Measurements from ENCODE around the gene SLC8A3. TPM values are rescaled to one million over a fixed set of nuclear protein-coding genes. Genes with fewer than 3 reads are reported as not detected.

SLC8A3 gene
- total RNA-seq, 4 donors from 2014 or later = 0.49 to 1.5 (median 0.92) TPM

GRCh38 chr14:70077005-70077404, 111.7 kb downstream of the SLC8A3 start:
- Histone ChIP-seq H3K27me3 (peaks cover 29% of the 10 kb centered on the region), H3K4me1 (no peaks in the 10 kb centered on the region), H3K36me3 (no peaks in the 10 kb centered on the region), H3K27ac (no peak overlapping the region), H3K4me3 (no peak overlapping the region), H3K9me3 (no peaks in the 10 kb centered on the region)
- 81% methylated on average over 3 of the region's 3 CpGs for WGBS, 2 donors (ENCODE audit: low coverage in 1 of 2)
- no peak for ATAC-seq
- TF ChIP-seq POLR2A (IDR thresholded peaks at IDR 0.05) (no peak), POLR2AphosphoS5 (IDR thresholded peaks at IDR 0.05) (no peak), EP300 (IDR thresholded peaks at IDR 0.05) (no peak)
- TF ChIP-seq, protein P1, sequence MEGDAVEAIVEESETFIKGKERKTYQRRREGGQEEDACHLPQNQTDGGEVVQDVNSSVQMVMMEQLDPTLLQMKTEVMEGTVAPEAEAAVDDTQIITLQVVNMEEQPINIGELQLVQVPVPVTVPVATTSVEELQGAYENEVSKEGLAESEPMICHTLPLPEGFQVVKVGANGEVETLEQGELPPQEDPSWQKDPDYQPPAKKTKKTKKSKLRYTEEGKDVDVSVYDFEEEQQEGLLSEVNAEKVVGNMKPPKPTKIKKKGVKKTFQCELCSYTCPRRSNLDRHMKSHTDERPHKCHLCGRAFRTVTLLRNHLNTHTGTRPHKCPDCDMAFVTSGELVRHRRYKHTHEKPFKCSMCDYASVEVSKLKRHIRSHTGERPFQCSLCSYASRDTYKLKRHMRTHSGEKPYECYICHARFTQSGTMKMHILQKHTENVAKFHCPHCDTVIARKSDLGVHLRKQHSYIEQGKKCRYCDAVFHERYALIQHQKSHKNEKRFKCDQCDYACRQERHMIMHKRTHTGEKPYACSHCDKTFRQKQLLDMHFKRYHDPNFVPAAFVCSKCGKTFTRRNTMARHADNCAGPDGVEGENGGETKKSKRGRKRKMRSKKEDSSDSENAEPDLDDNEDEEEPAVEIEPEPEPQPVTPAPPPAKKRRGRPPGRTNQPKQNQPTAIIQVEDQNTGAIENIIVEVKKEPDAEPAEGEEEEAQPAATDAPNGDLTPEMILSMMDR (IDR thresholded peaks at IDR 0.05) = no peak

DNA sequence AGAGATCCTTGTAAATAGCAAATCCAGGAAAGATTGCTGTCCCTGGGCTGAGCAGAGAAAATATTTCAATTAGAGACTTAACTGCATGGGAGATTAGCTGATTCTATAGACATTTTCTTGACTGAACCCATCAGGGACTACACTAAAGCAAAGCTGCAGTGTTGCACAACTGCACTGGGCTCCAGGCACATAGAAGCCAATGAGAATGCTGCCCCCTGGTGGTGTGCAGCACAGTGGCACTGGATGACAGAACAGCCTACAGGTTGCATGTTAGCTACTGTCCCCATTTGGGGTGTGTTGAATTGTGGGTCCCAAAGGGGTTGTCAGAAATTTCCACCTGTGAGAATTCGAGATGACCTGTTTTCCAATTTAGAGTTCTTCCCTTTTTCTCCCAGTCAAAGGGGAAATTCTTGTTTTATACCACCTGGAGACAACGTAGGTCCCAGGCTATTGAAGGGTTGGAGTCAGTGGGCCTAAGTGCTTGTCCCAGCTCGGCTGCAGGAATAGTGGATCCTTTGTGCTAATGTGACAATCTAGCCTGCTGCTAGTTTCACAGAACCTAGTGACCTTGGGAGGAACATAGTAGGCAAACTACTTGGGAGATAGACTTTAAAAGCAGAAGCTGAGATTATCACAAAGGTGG, 114.7 kb downstream of the SLC8A3 start:
- peaks cover under 1% of the 10 kb centered on the region for H3K27me3 ChIP-seq
- no peak for ATAC-seq
- TF ChIP-seq, protein P1 (IDR thresholded peaks at IDR 0.05) = peak in 3 of 4 experiments; percentile 25 to 61 (median 39)
- TF ChIP-seq POLR2A (IDR thresholded peaks at IDR 0.05) = no peak
- no peak for TF ChIP-seq EP300 (IDR thresholded peaks at IDR 0.05)
- no peak for TF ChIP-seq POLR2AphosphoS5 (IDR thresholded peaks at IDR 0.05)
- no peak overlapping the region for H3K27ac ChIP-seq
- no peaks in the 10 kb centered on the region for H3K36me3 ChIP-seq
- H3K4me3 ChIP-seq = no peak overlapping the region
- no peaks in the 10 kb centered on the region for H3K9me3 ChIP-seq
- no peaks in the 10 kb centered on the region for H3K4me1 ChIP-seq
- WGBS, 2 donors (ENCODE audit: low coverage in 1 of 2) = 47% methylated on average over 2 of the region's 3 CpGs; no CpG with 5 or more reads in 1 of the 2 donors

DNA sequence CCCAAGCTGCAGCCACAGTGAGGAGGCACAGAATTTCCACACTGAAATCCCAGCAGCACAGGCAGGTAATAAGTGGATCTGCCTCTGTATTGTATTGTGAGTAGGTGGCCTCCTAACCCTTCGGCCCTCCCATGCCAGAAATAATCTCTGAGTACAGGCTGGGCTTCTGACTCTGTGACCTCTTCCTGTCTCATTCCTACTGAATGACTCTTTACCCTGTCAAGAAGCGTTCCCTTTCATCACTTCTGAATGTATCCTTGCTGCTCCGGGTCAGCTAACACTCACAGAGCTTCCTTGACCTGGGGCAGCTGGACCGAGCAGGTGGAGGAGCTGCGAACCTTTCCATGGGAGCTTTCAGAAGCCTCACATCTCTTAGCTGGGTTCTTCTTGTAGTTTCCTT, 119.6 kb downstream of the SLC8A3 start:
- ATAC-seq = no peak
- H3K4me1 ChIP-seq = no peaks in the 10 kb centered on the region
- no peaks in the 10 kb centered on the region for H3K36me3 ChIP-seq
- peaks cover 5% of the 10 kb centered on the region for H3K27me3 ChIP-seq
- no peaks in the 10 kb centered on the region for H3K9me3 ChIP-seq
- 21 to 46% methylated on average over 4 to 5 of the region's 5 CpGs for WGBS, 2 donors (ENCODE audit: low coverage in 1 of 2)
- no peak overlapping the region for H3K4me3 ChIP-seq
- TF ChIP-seq, protein P1 (IDR thresholded peaks at IDR 0.05) = no peak
- TF ChIP-seq POLR2AphosphoS5 (IDR thresholded peaks at IDR 0.05) = no peak
- TF ChIP-seq EP300 (IDR thresholded peaks at IDR 0.05) = no peak
- H3K27ac ChIP-seq = no peak overlapping the region

DNA sequence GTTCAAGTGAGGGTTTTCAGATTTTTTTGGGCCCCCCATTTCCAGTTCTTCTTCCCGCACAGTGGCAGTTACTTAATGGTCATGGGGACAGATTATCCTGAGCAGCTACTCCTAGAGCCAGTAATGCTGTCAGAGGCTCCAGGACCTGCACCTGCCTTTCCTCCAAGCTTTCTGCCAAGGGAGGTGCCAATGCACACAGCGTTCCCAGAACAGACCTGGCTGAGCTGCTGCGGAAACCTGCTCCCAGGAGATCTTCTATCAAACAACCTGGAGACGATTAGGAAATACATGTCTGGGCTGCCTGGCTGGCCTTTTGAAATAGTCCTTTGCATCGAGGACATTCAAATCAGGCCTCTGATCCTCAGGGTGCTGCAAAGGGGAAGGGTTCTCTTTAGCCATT, 120.9 kb downstream of the SLC8A3 start:
- Histone ChIP-seq H3K27me3 (peaks cover 12% of the 10 kb centered on the region), H3K36me3 (no peaks in the 10 kb centered on the region), H3K27ac (no peak overlapping the region), H3K4me3 (no peak overlapping the region), H3K4me1 (no peaks in the 10 kb centered on the region), H3K9me3 (no peaks in the 10 kb centered on the region)
- ATAC-seq = no peak
- WGBS, 2 donors (ENCODE audit: low coverage in 1 of 2) = 62 to 91% methylated on average over 2 to 5 of the region's 5 CpGs
- TF ChIP-seq POLR2AphosphoS5 (IDR thresholded peaks at IDR 0.05) (no peak), POLR2A (IDR thresholded peaks at IDR 0.05) (no peak), EP300 (IDR thresholded peaks at IDR 0.05) (no peak)
- TF ChIP-seq, protein P1 (IDR thresholded peaks at IDR 0.05) = no peak

DNA sequence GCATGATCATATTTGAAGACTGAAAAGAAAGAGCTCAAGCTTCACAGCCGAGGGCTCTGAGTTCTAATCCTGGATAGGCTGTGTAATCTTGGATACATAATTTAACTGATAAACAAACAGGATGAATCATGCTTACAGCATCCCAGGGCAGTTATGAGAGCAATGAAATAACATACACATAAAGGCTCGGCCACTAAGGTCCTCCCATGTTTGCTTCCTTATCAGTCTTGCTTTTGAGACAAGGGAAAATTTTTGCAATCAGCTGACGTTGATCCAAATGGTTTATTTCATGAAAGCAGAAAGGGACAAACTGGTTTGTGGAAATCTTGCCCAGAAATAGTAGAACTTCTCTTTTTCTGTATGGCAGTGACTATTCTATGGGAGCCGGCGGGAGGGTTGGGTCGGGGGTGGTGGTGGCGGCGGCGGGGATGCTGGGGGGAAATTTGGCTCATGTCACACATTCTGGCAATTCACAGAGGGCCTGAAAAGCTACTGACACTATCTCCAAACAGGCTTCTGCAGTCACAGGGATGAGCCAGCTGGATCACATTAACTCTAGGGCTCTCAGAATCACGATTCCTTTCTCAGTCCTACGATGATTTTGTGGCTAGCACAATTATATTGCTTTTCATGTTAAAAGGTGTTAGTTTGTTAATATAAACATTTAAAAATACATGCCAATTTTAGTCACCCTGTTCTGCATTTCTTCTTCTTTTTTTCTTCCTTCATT, 124.5 kb downstream of the SLC8A3 start:
- Histone ChIP-seq H3K4me1 (no peaks in the 10 kb centered on the region), H3K36me3 (no peaks in the 10 kb centered on the region), H3K27me3 (peaks cover 26% of the 10 kb centered on the region), H3K9me3 (no peaks in the 10 kb centered on the region), H3K4me3 (no peak overlapping the region), H3K27ac (no peak overlapping the region)
- 56 to 66% methylated on average over 5 to 7 of the region's 11 CpGs for WGBS, 2 donors (ENCODE audit: low coverage in 1 of 2)
- ATAC-seq = no peak
- TF ChIP-seq, protein P1 (IDR thresholded peaks at IDR 0.05) = no peak
- TF ChIP-seq EP300 (IDR thresholded peaks at IDR 0.05) (no peak), POLR2A (IDR thresholded peaks at IDR 0.05) (no peak), POLR2AphosphoS5 (IDR thresholded peaks at IDR 0.05) (no peak)

Measured in gastroesophageal sphincter (tissue), 4 donors.